ENCODE data around the gene ZMYM2. TPM values are rescaled to one million over a fixed set of nuclear protein-coding genes. Genes with fewer than 3 reads are reported as not detected.
A peak's percentile ranks its signal among the peaks of the same experiment; 100 is the strongest.

Gene ZMYM2
- total and polyA plus RNA-seq, 2 donors (not counting 3 experiments of a cell fraction or from before 2014, with no cell fraction given) = 14.7 to 75.3 TPM

DNA sequence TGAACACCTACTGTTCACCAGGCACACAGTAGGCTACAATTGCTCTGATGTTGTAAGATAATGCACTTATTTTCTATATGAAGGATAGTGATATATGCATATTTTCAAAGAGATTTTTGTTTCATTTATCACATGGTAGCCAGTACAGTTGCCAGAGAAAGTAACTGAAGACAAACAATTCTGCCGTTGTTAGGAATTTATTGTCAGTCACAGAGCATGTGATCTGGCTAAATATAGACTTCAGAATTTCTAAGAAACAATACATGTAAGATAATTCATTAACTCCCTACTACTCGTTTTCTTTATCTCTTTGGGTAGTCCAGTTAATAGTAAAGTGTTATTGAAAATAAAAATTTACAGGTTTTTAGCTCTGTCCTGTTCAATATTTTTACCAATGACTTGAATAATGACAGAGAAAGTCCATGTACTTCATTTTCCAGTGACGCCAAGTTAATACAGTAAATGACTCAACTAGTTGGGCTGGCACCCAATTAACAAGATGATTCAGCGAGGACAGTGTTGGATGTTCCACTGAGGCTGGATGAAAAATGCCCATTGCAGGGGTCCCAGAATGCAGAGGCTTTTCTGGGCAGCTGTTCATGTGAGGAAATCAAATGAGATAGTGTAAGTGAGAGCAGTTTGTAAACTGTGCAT, 166.7 kb downstream of the ZMYM2 start:
- Histone ChIP-seq H4K20me1 (replicated peaks; ENCODE audit: control insufficient read depth, extremely low read depth, insufficient read depth, low read length) (no peaks in the 10 kb centered on the region), H2AFZ (ENCODE audit: low read depth, low read length) (no peak overlapping the region), H3K4me2 (ENCODE audit: insufficient read depth, low read length) (no peak overlapping the region), H3K4me1 (ENCODE audit: control insufficient read depth, extremely low read depth, insufficient read depth, low read length) (peaks cover 4% of the 10 kb centered on the region), H3K4me3 (replicated peaks in 1 of 3; ENCODE audit: insufficient read depth in 1 of 3, low read depth in 1 of 3, low read length in 3 of 3) (no peak overlapping the region), H3K9me1 (replicated peaks; ENCODE audit: control insufficient read depth, extremely low read depth, insufficient read depth, low read length) (no peaks in the 10 kb centered on the region), H3K36me3 (ENCODE audit: control insufficient read depth in 2 of 2, extremely low read depth in 1 of 2, insufficient read depth in 2 of 2, low read length in 2 of 2) (no peaks in the 10 kb centered on the region), H3K9me3 (replicated peaks; ENCODE audit: control insufficient read depth, insufficient read depth, low read length) (no peaks in the 10 kb centered on the region), H3K9ac (replicated peaks; ENCODE audit: extremely low read depth, insufficient read depth, low read length) (no peak overlapping the region), H3K27me3 (ENCODE audit: control insufficient read depth in 2 of 2, insufficient read depth in 2 of 2, low read length in 2 of 2) (peaks cover 14 to 30% of the 10 kb centered on the region in 2 experiments), H3K79me2 (ENCODE audit: control insufficient read depth, insufficient read depth, low read length) (no peaks in the 10 kb centered on the region), H3K27ac (ENCODE audit: insufficient read depth, low read depth, low read length) (no peak overlapping the region)
- peak; percentile 19 for DNase-seq (ENCODE audit: low read depth, low spot score)
- intact Hi-C loops (cut with micrococcal nuclease) (no loop called here), dilution Hi-C loops (cut with MboI; ENCODE audit: extremely low pct_ligation_motif_present, low sequenced_read_pairs) (no loop called here)
- CTCF ChIA-PET = no interaction called here
- FAIRE-seq = no peak
- POLR2A ChIA-PET = no interaction called here
- no TSS peak for BruUV-seq (replicated peaks)
- TF ChIP-seq EZH2 (IDR thresholded peaks at IDR 0.05; ENCODE audit: borderline replicate concordance, low read depth, low read length, severe bottlenecking) = no peak

DNA sequence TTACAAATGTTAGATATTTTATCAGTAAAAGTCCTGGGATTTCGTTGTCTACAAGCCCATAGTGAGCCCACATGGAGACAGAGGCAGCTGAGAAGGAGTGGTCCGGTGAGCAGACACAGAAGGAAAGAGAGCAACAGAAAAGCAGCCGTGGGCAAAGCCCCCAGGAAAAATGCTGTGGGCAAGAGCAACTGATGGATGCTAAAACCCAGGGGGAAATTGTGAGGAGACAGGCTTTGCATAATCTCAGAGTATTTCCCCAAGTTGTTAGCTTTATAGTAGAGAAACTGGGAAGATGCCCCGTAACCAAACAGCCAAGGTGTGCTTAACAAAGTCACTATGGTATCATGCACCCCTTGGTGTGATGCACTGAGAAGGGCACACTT, 167.2 kb downstream of the ZMYM2 start:
- Histone ChIP-seq H3K36me3 (ENCODE audit: control insufficient read depth in 2 of 2, extremely low read depth in 1 of 2, insufficient read depth in 2 of 2, low read length in 2 of 2) (no peaks in the 10 kb centered on the region), H3K4me2 (ENCODE audit: insufficient read depth, low read length) (no peak overlapping the region), H4K20me1 (replicated peaks; ENCODE audit: control insufficient read depth, extremely low read depth, insufficient read depth, low read length) (no peaks in the 10 kb centered on the region), H3K79me2 (ENCODE audit: control insufficient read depth, insufficient read depth, low read length) (no peaks in the 10 kb centered on the region), H3K9me1 (replicated peaks; ENCODE audit: control insufficient read depth, extremely low read depth, insufficient read depth, low read length) (no peaks in the 10 kb centered on the region), H3K9ac (replicated peaks; ENCODE audit: extremely low read depth, insufficient read depth, low read length) (no peak overlapping the region), H3K9me3 (replicated peaks; ENCODE audit: control insufficient read depth, insufficient read depth, low read length) (no peaks in the 10 kb centered on the region), H3K27me3 (ENCODE audit: control insufficient read depth in 2 of 2, insufficient read depth in 2 of 2, low read length in 2 of 2) (peaks cover 19 to 31% of the 10 kb centered on the region in 2 experiments), H3K4me3 (replicated peaks in 1 of 3; ENCODE audit: insufficient read depth in 1 of 3, low read depth in 1 of 3, low read length in 3 of 3) (no peak overlapping the region), H2AFZ (ENCODE audit: low read depth, low read length) (no peak overlapping the region), H3K27ac (ENCODE audit: insufficient read depth, low read depth, low read length) (no peak overlapping the region), H3K4me1 (ENCODE audit: control insufficient read depth, extremely low read depth, insufficient read depth, low read length) (peaks cover 4% of the 10 kb centered on the region)
- no peak for DNase-seq (ENCODE audit: low read depth, low spot score)
- no peak for FAIRE-seq
- intact Hi-C loops (cut with micrococcal nuclease) = no loop called here
- no TSS peak for BruUV-seq (replicated peaks)
- CTCF ChIA-PET = no interaction called here
- dilution Hi-C loops (cut with MboI; ENCODE audit: extremely low pct_ligation_motif_present, low sequenced_read_pairs) = no loop called here
- POLR2A ChIA-PET = no interaction called here
- TF ChIP-seq EZH2 (IDR thresholded peaks at IDR 0.05; ENCODE audit: borderline replicate concordance, low read depth, low read length, severe bottlenecking) = no peak
- TF ChIP-seq GATA2 (IDR thresholded peaks at IDR 0.05; ENCODE audit: insufficient read depth, insufficient read length, low read depth, low read length) = no peak
- no peak for TF ChIP-seq MYC (IDR thresholded peaks at IDR 0.05; ENCODE audit: low read depth, low read length)
- TF ChIP-seq FOS (IDR thresholded peaks at IDR 0.05; ENCODE audit: borderline replicate concordance, insufficient read depth, low read length) = no peak
- no peak for TF ChIP-seq JUN (IDR thresholded peaks at IDR 0.05; ENCODE audit: borderline replicate concordance, insufficient read depth, insufficient read length, low read depth)
- no peak for TF ChIP-seq POLR2AphosphoS5 (IDR thresholded peaks at IDR 0.05; ENCODE audit: insufficient read depth, low read depth, low read length)
- TF ChIP-seq, protein P1, sequence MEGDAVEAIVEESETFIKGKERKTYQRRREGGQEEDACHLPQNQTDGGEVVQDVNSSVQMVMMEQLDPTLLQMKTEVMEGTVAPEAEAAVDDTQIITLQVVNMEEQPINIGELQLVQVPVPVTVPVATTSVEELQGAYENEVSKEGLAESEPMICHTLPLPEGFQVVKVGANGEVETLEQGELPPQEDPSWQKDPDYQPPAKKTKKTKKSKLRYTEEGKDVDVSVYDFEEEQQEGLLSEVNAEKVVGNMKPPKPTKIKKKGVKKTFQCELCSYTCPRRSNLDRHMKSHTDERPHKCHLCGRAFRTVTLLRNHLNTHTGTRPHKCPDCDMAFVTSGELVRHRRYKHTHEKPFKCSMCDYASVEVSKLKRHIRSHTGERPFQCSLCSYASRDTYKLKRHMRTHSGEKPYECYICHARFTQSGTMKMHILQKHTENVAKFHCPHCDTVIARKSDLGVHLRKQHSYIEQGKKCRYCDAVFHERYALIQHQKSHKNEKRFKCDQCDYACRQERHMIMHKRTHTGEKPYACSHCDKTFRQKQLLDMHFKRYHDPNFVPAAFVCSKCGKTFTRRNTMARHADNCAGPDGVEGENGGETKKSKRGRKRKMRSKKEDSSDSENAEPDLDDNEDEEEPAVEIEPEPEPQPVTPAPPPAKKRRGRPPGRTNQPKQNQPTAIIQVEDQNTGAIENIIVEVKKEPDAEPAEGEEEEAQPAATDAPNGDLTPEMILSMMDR (IDR thresholded peaks at IDR 0.05; ENCODE audit: extremely low read depth in 1 of 2, insufficient read depth in 1 of 2, low read depth in 1 of 2, low read length in 2 of 2) = no peak
- TF ChIP-seq, protein P2, sequence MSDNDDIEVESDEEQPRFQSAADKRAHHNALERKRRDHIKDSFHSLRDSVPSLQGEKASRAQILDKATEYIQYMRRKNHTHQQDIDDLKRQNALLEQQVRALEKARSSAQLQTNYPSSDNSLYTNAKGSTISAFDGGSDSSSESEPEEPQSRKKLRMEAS (IDR thresholded peaks at IDR 0.05; ENCODE audit: insufficient read depth, insufficient read length) = no peak
- TF ChIP-seq POLR2A (IDR thresholded peaks at IDR 0.05; ENCODE audit: low read depth, low read length) = no peak
